Measurements from ENCODE around the gene SNRNP40.
"Not testable (repeated sequence)": the region's sequence is repeated elsewhere in the genome, so short reads cannot be mapped to it uniquely, and the experiment has no call there.

Gene SNRNP40

DNA sequence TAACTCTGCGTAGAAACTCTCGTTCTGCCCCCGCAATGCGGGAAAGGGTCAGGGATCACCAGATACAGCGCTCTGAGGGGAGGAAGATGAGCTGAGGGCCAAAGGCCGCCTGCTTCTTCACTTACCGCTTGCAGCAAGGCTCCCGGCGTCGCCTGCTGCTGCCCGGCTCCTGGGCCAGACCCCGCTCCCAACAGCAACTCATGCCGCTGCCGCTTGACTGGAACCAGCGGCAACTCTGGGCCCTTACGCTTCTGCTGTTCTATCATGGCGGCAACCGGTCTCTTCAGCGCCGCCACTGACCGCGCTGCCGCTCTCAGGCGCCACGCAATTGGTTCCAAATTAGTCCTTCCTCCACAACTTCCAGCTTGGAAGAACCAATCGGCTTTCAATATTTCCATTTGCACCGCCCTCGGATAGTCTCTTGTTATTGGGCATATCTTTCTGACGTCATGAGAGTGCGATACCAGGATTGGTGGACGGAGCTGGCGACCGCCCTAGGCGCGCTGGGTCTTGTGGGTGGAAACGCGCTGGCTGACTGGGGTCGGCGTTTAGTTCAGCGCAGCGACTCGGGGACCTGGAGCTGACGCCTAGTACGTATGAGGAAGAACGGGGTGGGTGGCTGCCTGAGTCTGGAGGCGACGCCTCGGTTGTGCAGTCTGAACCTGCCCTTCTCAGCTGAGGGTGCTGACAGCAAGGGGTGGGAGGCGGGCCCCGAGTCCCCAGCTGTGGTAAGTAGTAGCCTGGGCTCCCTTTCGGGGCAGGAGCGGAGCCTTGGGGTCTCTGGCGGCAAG lies at the start of gene SNRNP40, which contains the start of gene ZCCHC17:
SNRNP40 (minus strand) TSS at position 303 of the 791 bp plus-strand sequence; CDS start at position 266, 37 bp downstream.
ZCCHC17 (plus strand) TSS at position 547 of the 791 bp plus-strand sequence. CDS start 13,067 bp downstream, outside the sequence.
- DNase-seq: peak; percentile 82

DNA sequence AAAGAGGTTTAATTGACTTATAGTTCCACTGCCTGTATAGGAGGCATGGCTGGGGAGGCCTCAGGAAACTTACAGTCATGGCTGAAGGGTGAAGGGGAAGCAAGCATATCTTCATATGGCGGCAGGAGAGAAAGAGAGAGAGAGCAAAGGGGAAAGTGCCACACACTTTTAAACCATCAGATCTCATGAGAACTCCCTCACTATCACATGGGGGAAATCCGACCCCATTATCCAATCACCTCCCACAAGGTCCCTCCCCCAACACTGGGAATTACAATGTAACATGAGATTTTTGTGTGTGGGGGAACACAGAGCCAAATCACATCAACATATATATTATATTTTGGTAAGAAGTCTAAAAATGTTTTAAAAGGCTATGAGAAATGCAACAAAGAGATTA lies 49.0 kb upstream of the SNRNP40 start:
- DNase-seq: no peak

DNA sequence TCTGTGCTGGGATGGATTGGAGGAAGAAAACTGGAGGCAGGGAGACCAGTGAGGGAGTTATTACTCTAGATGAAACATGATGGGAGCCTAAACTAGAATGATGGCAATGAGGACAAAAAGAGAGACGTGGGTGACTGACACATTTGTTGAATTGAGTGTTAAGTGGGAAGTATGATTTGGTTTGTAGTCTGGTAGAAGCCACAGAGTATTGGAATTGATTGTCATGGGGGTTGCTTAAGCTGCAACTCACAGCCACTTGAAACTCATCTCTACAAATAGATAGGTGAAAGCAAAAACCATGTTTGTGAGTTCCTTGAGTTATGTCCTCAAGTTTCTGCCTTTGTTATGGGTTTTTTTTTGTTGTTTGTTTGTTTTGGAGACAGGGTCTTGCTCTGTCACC lies 47.9 kb upstream of the SNRNP40 start:
- no peak for DNase-seq

DNA sequence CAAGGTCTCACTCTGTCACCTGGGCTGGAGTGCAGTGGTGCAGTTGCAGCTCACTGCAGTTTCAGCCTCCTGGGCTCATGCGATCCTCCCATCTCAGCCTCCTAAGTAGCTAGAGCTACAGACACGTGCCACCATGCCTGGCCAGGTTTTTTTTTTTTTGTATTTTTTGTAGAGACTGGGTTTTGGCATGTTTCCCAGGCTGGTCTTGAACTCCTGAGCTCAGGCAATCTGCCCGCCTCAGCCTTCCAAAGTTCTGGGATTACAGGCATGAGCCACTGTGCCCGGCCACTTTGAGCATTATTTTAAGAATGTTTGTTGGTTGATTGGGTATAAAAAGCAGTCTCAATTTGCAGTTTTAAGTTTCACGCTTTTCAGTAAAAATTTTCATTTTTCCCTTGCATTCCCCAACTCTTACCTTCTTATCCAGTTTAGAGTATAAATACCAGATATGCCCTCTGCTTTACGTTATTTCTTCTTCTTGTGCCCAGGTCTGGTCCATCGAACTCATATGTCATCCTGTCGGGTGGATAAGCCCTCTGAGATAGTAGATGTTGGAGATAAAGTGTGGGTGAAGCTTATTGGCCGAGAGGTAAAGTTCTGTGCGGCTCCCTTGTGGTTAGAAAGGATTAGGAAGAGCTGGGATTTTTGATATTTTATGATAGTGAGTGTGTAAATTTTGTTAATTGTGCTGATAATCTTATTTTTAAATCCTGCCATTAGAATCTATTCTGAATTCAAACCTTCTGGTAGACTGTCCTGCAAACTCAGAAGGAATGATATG lies 40.3 kb upstream of the SNRNP40 start:
- DNase-seq: no peak

DNA sequence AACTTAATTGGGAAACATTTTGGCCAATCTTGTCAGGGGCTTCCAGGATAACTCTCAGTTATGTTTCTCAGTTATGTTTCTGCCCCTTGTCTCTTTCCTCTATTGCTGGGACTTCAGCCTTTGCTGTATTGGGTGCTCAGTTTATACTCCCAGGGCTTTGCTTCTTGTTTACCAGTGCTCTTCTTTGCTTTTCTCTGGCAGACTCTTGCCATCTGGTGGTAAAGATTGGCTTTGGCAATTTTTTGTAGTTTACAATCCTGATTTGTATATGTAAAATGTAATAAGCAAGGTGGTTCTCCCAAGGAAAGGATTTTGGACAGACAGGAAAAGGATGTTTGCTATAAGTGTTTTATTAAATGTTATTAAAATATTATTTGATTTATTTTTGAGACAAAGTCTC lies 38.4 kb upstream of the SNRNP40 start:
- no peak for DNase-seq

DNA sequence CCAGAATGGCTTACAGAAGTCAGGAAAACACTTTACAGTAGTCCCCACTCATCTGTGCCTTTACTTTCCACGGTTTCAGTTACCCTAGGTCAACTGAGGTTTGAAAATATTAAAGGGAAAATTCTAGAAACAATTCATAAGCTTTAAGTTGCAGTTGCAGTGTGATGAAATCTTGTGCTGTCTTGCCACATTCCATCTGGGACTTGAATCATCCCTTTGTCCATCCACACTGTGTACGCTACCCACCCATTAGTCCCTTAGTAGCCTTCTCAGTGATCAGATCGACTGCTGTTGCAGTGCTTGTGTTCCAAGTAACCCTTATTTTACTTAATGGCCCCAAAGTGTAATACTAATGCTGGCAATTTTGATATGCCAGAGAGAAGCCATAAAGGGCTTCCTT lies 30.8 kb upstream of the SNRNP40 start:
- no peak for DNase-seq

DNA sequence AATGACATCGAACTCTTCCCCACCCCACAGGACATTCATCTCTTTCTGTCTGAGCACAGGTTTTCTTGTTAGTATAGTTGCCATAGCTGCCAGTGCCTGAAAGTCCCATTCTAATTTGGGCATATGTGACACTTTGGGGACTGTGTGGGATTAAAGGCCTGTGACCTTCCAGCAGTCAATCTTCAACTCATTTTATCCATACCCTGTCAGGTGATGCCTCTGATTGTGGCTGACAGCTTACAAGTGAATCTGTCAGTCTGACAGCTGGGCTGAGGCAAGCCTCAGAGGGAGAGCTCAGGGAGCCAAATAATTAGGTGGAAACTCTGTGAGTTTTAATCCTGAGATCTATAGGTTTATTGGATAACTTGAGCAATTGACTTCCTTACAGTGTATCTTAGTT lies 29.9 kb upstream of the SNRNP40 start:
- no peak for DNase-seq

DNA sequence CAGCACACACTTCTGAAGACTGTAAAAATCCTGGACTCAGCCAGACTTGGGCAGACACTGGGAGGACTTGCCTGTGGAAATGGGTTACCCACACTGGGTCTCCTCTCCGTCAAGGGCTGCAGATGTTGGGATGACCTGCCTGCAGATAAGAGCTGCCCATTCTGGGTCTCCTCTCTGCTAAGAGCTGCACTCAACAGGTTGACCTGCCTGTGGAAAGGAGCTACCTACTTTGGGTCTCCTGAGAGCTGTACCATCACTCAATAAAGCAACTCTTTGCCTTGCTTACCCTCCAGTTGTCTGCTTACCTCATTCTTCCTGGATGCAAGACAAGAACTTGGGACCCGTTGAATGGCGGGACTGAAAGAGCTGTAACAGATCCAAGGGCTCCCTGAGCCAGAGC lies 28.4 kb upstream of the SNRNP40 start:
- DNase-seq: no peak

DNA sequence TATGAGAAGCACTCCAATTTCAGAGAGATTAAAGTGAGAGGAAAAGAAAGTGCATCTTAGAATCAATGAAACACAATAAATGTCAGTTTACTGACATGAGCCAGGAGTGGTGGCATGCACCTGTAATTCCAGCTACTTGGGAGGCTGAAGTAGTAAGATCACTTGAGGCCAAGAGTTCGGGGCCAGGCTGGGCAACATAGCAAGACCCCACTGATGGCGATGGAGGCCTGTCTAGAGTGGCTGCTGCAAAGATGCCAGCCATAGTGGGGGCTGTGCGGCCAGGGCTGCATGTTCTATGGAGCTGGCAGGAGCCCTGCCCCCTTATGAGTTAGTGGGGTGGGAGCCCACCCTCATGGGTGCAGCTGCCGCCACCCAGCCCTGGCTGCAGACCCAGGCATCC lies 27.5 kb upstream of the SNRNP40 start:
- DNase-seq: no peak

DNA sequence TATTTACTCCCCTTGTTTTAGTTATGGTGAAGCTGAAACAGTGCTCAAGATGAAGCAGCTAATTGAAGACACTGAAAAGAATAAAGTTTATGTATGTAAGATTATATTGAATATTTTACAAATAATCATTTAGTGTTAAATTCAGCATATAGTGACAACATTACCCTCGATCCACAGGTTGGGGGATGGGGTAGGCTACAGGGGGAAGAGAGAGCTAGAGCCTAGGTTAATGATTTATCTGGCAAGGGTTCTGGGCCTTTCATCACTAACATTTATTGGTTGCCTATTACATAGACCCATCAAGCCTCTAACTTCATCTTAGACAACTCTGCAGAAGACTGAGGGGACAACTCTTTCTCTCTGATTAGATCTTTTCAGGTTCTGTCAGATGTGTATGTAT lies 21.6 kb upstream of the SNRNP40 start:
- DNase-seq: no peak

DNA sequence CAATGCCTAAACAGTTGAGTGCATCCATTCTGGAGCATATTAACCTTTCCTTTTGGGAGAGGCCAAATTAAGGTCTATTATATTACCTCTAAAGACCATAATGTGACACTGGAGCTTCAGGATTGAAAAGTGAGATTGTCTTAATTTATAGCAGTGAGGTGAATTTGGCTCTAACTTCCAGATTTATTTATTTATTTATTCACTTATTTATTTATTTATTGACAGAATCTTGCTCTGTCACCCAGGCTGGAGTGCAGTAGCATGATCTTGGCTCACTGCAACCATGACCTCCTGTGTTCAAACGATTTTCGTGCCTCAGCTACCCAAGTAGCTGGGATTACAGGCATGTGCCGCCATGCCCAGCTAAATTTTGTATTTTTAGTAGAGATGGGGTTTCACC lies 19.3 kb upstream of the SNRNP40 start:
- no peak for DNase-seq

DNA sequence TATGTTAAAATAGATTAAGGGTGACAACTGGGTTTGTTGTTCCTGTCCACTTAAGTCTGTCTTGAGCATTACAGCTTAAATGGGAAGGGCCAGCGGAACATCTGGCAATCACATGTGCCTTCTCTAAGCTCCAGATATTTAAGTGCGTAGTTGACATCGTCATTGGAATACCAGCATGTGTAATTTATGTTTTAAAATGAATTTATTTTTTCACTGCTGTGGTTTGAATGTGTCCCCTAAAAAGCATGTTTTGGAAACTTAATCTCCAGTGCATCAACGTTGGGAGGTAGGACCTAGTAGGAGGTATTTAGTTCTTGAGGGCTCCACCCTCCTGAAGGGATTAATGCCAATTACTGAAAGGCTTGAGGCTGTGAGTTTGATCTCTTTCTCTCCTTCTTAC lies 13.6 kb upstream of the SNRNP40 start:
- DNase-seq: no peak

DNA sequence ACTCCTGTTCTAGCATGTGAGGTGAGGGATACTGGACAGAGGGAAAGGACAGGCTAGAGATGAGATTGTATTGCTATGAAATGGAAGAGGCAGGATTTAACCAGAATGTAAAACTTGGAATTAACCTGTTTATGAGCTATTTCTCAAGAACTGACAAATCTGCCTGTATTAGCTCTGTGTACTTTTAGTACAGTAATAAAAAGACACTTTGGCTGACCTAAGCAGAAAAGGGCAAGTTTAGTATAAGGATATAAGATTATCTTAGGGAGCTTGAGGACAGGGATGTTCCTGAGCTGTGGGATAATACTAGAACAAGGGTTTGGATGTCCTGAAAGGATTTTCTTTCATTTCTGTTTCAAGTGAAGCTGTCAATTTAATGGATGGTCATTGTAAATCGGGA lies 11.4 kb upstream of the SNRNP40 start:
- no peak for DNase-seq

DNA sequence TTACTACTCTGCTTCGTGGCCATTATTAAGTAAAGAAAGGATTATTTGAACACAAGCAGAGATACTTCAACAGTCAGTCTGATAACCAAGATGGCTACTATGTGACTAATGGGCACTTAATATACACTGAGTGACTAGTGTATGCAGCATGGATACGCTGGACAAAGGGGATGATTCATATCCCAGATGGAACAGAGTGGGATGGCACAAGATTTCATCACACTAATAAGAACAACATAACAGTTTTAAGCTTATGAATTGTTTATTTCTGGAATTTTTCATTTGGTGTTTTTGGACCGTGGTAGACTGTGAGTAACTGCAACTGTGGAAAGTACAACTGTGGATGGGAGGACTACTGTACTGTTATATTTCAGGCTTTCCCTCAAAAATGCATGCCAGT lies 9.7 kb upstream of the SNRNP40 start:
- DNase-seq: no peak

DNA sequence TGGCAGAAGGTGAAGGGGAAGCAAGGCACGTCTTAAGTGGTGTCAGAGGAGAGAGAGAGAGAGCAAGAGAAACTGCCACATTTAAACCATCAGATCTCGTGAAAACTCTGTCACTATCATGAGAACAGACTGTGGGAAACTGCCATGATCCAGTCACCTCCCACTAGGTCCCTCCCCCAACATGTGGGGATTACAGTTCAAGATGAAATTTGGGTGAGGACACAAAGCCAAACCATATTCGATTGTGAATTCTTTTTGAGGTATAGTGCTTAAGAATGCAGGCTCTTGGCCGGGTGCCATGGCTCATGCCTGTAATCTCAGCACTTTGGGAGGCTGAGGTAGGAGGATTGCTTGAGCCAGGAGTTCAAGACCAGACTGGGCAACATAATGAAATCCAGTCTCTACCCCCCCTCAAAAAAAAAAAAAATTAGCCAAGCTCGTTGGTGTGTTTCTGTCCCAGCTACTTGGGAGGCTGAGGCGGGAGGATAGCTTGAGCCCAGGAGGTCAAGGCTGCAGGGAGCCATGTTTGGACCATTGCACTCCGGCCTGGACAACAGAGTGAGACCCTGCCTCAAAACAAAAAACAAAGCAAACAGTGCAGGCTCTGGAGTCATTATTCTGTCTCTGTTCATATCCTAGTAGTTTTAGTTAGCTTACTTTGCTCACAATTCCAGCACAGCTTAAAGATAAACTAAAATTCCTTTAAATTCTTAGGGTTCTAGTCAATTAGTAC lies 6.3 kb upstream of the SNRNP40 start:
- no peak for DNase-seq

DNA sequence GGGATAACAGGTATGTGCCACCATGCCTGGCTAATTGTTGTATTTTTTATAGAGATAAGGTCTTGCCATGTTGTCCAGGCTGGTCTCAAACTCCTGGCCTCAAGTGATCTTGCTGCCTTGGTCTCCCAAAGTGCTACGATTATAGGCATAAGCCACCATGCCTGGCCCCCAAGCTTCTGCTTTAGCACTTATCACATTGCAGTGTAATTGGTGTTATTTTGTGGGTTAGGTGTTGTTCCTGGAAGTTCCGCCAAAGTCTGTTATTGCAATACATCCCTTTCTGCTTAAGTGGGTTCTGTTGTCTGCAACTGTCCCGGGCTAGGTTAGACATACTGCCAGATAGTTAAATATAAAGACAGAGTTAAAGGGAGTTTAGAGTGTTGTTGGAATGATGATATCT lies 3.6 kb upstream of the SNRNP40 start:
- DNase-seq: no peak

DNA sequence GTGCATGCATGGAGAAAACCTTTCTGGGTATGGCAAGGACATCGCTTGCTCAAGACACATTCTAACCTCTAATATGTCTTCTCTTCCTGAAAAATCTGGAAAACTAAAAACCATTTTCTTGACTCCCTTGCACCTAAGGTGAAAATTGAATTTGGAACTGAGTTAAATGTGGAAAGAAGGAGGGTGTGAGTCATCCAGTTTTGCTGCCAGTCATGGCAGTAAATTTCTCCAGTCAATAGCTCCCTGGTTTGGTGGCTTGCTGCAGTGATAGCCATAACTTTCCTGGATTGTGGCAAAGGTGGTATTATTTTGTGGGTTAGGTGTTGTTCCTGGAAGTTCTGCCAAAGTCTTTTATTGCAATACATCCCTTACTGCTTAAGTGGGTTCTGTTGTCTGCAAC lies 2.8 kb upstream of the SNRNP40 start:
- DNase-seq: no peak

DNA sequence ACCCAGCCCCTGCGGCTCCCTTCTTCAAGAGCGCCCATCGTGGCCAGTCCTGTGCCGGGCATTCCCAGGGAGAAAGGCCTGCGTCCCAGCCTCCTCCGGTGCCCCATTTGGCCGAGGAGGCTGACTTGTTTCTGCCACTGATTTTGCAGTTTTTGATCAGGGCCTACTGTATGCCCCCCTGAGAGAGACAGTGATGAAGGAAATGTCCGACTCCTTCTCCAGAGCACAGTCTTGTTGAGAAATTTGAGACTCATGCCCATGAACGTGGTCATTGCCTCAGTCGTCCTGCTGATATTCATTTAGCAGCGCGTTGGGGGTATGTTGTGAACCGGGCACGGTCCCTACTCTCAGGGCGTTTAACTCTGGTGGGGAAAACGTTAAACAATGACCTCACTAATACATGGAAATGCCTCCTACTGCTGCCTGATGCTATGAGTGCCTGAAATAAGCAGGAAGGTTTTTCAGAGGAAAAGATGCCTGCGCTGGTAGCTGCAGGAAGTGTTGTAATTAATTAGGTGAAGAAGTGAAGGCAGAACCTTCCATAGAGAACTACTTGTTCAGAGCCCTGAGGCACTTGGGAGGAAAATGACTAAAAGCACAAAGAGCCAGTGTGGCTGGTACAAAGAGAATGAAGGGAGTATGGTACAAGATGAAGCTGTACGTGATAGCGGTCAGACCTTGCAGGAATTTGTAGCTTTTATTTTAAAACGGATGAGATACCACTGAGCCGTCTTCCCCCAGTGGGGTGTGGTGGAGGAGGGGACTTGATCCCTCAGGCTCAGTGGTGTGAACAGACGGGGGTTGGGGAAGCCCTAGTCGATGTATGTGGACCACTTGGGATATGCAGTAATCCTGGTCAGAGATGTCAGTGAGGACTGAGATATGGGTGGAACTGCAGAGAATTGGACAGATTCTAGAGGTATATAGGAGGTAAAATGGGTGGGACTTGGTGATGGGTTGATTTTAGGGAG lies 974 bp upstream of the SNRNP40 start:
- no peak for DNase-seq

DNA sequence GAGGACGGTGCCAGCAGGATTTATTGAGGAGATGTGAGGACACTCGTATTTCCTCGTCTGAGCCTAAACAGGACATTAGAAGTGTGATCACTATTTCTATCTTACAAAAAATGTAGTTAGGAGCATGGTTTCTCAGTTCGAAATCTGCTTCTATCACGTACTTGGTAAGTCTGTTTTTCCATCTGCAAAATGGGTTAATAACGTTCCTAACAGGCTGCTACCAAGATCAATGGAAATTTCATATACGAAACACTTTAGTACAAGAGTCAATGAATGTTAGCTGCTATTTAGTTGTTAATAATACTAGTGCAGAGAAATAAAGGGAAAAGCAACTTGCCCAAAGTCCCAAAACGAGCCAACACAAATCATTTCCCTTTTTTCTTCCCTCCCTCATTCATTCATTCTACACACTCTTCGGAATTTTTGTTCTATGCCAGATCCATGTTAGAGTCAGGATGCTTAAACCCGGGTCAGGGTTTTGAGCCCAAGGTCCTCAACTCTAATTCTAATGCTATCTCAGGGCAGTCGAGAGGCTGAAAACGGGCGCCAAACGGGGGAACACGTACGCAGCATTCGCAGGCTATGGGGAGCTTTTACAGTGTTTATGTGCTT lies 608 bp downstream of the SNRNP40 start:
- DNase-seq: no peak

DNA sequence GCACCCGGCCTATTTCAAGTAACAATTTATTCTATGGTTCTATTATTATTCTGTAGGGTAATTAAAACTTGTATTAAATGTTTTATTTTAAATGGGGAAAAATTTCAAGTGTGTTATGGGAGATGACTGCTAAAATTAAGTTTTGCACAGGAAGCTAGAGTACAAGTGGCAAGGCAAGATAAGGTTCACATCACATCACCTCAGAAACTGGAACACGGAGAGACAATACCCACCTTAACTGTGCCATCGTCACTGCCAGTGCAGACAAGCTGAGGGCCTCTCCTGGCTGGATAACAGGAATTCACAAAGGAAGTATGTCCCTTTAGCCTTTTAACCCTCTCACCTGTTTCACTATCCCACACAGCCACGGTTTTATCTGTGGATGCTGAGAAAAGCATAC lies 7.6 kb downstream of the SNRNP40 start:
- no peak for DNase-seq

DNA sequence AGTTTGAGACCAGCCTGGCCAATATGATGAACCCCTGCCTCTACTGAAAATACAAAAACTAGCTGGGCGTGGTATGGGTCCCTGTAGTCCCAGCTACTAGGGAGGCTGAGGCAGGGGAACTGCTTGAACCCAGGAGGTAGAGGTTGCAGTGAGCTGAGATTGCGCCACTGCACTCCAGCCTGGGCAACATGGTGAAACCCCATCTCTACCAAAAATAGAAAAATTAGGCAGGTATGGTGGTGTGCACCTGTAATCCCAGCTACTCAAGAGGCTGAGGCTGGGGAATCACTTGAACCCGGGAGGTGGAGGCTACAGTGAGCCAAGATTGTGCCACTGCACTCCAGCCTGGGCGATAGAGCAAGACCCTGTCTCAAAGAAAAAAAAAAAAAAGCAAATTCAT lies 8.8 kb downstream of the SNRNP40 start:
- not testable (repeated sequence) for DNase-seq

DNA sequence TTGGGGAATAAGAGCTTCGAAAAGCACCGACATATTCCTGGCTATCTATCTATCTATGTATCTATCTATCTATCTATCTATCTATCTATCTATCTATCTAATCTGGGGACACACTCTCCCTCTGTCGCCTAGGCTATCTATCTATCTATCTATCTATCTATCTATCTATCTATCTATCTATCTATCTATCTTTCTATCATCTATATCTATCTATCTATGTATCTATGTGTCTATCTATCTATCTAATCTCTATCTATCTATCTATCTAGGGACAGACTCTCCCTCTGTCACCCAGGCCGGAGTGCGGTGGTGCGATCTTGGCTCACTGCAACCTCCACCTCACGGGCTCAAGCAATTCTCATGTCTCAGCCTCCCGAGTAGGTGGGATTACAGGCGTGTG lies 14.2 kb downstream of the SNRNP40 start:
- DNase-seq: not testable (repeated sequence)

Data from stimulated activated CD4-positive, alpha-beta T cell treated with anti-CD3 and anti-CD28 coated beads, Interleukin-12 subunit alpha, Interleukin-12 subunit beta, amount 100 ng/mL, for 4 hours (primary cell).